Right forelimb (tissue), 1 donor: ENCODE results near the gene COL19A1.

Experiments used
- DNase-seq: peaks from one replicate; pipeline ENCODE4 v3.0.0-alpha.2; 2018

The COL19A1 gene

DNA sequence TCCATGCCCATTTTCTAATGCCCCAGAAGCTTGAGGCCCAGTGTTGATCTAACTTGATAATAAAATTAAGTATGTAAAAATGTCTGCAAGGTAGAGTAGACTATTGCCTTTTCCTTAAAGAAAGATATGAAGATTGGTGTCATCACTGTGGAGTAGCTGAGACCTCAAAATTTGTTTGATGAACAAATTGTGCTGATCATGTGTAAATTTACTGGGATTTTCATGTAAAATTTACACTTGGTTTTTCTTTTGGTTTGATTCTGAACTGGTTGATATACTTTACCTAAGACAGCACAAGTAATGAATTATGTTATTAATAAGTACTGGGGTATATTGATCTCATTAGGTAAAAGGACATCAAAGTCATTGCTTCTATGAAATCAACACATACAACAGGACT lies 207.3 kb downstream of the COL19A1 start:
- no peak for DNase-seq

- no peak for DNase-seq
These were observed 212.9 kb downstream of the COL19A1 start for GRCh38 chr6:70079241-70079640.

DNA sequence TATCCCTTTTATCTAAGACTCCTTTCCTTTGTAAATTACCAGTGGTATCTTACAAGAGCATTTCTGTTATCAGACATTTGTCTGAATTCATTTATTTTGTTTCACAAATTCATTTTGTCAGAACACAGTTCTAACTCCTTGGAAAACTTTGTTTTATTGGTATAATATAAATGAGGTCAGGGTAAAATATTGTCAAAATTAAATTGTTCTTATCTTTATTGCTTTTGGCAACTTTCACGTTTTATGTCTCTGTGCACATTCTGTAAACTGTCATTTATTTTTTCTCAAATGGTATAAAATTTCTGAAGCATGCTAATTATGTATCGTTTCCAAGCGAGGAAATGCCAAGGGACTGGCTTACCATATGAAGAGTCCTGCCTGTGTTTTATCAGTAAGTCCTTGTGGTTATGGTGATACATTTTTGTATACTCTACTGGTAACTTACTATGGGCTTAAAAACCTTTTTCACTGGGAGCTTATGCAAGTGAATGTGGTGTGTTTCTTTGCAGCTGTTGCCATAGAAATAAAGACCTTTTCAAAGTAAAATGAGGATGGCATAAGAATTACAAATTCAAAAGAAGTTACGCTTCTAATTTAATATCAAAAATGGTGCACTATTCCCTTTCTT lies 214.2 kb downstream of the COL19A1 start:
- no peak for DNase-seq

DNA sequence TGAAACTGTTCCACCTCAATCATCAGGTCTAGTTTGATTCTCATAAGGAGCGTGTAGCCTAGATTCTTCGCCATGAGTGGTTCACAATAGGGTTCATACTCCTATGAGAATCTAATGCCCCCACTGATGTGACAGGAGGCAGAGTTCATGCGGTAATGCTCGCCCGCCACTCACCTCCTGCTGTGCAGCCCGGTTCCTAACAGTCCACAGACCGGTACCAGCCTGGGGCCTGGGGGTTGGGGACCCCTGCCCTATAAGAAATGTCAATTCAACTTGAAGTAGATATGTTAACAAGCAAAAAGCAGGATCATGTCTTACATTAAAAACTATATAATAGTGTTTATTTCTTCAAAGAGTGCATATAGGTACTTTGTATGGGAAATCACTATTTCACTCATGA lies 216.5 kb downstream of the COL19A1 start:
- no peak for DNase-seq

DNA sequence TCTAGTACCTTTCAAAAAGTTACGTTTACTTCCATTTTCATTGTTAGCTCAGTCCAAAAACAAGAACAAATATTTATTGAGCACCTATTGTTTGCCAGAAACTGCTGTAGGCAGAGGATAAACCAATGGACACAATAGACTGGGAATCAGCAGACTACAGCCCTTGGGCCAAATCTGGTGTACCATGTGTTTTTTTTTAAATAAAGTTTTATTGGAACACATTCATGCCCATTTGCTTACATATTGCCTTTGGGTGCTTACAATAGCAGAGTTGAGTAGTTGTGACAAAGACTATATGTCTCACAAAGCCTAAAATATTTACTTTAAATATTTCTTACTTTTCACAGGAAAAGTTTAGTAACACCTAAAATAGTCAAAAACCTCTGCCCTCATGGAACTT lies 220.4 kb downstream of the COL19A1 start:
- no peak for DNase-seq

DNA sequence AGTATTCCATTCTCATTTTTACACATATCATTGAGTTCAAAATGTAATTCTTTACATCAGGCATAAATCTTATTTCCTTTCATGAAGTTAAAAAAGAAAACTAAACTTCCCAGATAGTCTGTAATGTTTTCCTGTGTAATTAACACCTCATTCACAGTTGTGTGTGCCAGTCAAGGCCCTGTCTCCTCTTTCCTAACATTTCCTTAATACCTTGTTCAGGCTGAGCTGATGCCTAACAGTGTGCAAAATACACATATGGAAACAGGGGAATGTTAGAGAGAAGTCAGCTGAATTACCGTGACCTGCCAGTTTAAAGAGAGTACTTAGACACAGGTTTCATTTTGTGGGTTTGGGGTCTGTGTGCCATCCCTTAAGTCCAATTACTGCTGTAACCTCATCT lies 227.8 kb downstream of the COL19A1 start:
- no peak for DNase-seq

GRCh38 chr6:70099732-70100131 lies 233.4 kb downstream of the COL19A1 start:
- DNase-seq: no peak

GRCh38 chr6:70103798-70104197 lies 237.4 kb downstream of the COL19A1 start:
- no peak for DNase-seq

DNA sequence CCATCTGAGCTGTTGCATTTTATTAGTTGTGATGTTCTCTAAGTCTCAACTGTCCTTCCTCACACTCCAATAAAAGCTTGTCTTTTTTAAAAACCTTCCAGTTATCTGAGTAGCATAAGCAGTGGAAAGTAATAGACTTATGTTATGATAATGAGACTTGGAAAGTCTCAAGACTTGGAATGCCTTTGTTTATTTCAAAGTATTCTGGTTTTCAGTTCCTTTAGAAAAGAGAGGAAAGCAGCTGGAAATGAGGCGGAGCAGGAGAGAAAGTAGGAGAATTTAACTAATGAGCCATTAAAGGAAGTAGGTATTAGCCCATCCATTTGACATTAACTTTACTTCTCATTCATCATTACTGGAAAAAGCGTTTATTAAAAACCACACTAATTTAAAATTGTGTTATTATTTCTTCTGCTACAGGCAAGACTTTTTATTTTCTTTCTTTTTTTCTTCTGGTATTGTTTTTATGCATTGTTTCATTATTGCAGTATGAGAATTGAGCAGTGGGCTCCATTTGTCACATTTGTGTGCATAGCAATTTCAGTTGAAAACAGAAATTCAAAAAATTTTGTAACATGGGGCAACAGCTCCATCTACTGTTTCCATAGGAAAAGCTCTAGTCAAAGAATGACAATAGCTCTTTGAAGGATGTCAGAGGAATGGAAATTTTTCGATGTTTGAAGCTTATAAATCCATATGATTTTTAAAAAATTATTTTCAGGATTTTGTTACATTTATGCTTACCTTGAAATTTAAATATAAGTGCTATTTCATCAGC lies 241.7 kb downstream of the COL19A1 start:
- DNase-seq: no peak

DNA sequence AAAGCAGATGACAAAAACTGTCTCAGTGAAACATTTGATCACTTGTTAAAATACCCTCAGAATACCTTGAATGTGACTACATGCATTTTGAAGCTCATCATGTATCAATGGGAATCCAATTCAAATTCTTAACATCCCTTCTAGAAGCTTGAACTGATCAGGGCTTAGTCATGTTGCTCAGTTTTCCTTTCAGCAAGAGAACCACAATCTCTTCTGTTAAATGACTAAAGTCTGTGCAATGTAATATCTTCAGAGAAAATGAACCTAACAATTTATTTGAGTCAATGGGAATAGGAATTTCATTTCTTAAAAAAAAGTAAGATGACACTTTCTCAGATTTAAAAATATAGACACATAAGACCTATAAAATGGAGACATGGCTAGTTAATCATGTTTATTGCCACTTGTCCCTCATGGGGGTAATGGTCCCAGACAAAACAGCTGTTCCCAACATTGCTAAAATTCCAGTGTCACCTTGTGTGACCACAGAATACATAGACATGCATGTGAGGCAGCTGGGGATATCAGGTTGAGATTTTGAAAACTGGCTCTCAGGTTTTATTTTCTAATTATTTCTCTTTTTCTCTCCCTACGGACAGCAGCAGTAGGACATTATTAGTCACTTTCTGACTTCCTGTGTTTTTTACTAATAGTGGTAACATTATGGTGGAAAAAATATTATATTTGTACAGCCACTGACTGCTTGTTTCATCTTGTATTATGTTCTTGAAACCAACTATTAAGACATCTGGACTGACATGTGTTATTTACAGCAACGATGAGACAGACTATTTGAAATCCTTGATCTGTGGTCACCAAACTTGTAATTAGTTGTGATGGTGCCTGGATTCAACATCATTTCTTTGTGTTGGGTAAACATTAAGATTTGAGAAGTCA lies 244.0 kb downstream of the COL19A1 start:
- no peak for DNase-seq

DNA sequence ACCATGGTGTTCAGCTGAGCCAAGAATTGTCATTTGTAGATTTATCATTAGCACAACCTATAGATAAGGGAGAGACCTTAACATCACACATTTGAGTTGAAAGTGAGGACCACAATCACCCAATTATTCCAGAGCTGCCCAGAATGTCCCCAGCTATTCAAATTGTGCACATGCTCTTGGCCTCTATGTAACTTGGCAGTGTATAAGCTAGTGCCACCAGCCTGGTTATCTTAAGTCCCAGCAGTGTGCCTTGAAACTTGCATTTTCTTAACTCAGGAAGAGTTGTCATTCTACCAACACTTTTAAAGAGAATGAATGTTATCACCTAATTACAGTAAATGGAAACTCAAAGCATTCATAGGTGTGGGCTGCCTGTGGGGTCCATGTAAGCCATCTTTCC lies 245.4 kb downstream of the COL19A1 start:
- no peak for DNase-seq

GRCh38 chr6:70112716-70113115 lies 246.4 kb downstream of the COL19A1 start:
- DNase-seq: no peak

- DNase-seq: no peak
These were observed 246.8 kb downstream of the COL19A1 start for GRCh38 chr6:70113171-70113570.

DNA sequence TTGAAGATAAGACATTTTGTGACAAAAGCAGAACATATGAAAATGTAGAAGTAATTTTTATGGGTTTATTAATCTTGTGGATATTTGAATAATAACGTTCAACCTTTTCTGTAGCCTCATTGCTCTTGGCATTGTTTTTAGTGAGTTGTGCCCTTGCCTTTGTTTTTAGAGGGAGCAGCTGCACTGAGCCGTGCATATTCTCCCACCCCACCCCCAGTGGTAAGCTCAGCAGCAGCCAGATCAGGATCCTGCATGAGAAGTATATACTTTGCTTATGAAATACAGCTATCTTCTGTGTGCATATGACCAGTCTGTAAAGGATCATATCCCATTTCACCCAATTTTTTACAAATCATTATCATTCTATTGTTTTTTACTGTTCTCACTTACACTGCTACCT lies 252.3 kb downstream of the COL19A1 start:
- DNase-seq: no peak

DNA sequence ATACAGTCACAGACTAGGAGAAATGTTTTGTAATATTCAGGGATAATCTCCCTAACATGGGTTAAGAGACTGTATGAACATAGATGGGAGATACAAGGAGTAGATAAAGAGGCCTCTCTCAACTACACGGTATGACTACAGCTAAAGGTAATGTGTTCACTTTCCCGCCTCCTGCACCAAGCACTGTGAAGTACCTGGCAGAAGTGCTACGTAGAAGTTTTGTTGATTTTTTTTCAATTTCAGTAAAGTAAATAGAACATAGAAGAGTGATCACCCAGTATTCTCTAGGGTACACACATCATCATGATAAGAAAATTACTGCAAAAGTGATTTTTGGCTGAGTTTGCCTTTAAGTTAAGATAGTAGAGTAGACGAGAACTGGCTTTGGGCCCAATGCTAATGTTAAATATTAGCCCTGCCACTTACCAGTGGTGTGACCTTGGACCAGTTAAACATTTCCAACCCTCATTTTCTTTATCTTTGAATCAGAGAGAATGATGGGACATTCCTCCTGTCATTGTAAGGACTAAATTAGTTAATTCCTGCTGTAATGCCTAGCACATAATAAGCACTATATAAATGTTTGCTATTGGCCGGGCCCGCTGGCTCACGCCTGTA lies 253.0 kb downstream of the COL19A1 start:
- DNase-seq: no peak

DNA sequence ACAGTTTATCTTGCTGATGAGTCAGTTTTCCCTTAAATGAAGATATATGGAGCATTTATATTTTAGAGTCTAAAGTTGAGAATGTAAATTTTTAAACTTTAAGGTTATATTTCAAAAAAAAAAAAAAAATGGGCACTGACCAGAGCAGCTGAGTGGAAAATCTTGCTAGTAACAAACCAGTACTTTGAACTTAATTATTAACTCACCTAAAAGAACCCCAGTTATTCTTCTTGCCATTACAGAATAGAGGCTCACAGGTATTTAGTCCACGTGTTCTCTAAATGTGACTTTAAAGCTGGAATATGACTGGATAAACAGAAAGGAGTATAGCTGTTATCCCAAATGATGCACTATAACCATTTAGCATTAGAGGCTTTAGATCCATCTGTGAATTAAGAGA lies 258.1 kb downstream of the COL19A1 start:
- no peak for DNase-seq

- DNase-seq: no peak
These were observed 258.7 kb downstream of the COL19A1 start for GRCh38 chr6:70124882-70125545.

GRCh38 chr6:70125602-70126001 lies 259.2 kb downstream of the COL19A1 start:
- no peak for DNase-seq

- no peak for DNase-seq
These were observed 263.0 kb downstream of the COL19A1 start for GRCh38 chr6:70129341-70129740.

DNA sequence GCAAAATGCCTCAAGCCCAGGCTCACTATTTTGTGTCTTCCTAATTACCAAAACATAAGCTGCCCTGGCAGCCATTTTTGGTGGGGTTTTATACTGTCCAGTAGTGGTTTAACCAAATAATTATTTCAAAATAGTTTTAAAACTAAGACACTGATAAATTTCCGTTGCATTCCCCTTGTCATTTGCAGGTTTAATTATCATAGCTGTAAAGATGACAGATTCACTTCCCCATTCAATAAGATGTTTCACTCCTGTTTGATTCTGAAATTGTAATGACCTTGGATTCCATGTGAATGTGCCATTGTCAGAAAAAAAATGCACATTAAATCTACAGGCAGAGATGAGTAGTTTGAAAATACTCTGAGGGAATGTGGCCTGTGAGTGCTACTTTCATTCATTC lies 264.5 kb downstream of the COL19A1 start:
- no peak for DNase-seq

- no peak for DNase-seq
These were observed 265.2 kb downstream of the COL19A1 start for GRCh38 chr6:70131528-70131927.

- DNase-seq: no peak
These were observed 266.9 kb downstream of the COL19A1 start for GRCh38 chr6:70133246-70133645.

- no peak for DNase-seq
These were observed 268.2 kb downstream of the COL19A1 start for GRCh38 chr6:70134542-70134941.
